Muscle of leg (tissue), 16 donors: ENCODE data around the gene LINC00632. TPM values are rescaled to one million over a fixed set of nuclear protein-coding genes. Genes with fewer than 3 reads are reported as not detected.
"Not testable (repeated sequence)": the region's sequence is repeated elsewhere in the genome, so short reads cannot be mapped to it uniquely, and the experiment has no call there.

ENCODE experiments used
- DNase-seq: peaks from one replicate; pipeline ENCODE4 v3.0.0; 2013
- H3K27ac ChIP-seq: one replicate; pipeline ENCODE4 v1.5.1; 2013; ENCODE audit warnings: mild to moderate bottlenecking, low read length, control low read depth
- H3K27me3 ChIP-seq: one replicate; pipeline ENCODE4 v1.6.1; 2013; ENCODE audit warnings: low read length; ENCODE audit not compliant: control insufficient read depth, insufficient read depth
- H3K36me3 ChIP-seq: one replicate; pipeline ENCODE4 v1.6.1; 2013; ENCODE audit warnings: low read length; ENCODE audit not compliant: control insufficient read depth, insufficient read depth
- H3K4me1 ChIP-seq: one replicate; pipeline ENCODE4 v1.6.1; 2013; ENCODE audit warnings: low read length; ENCODE audit not compliant: control insufficient read depth, insufficient read depth
- H3K4me3 ChIP-seq: one replicate; pipeline ENCODE4 v1.5.1; 2013; ENCODE audit warnings: low read length, control low read depth
- H3K9me3 ChIP-seq: replicated peaks from 2 replicates; pipeline ENCODE4 v1.6.1; 2013; ENCODE audit warnings: low read depth, low read length; ENCODE audit not compliant: control insufficient read depth
- WGBS: methylation state at CpG from one replicate; pipeline ENCODE4 v1.1.5; 2013; ENCODE audit warnings: missing lambda C conversion rate; ENCODE audit not compliant: insufficient coverage; 5-methylcytosine and 5-hydroxymethylcytosine counted together
- long read RNA-seq, 11 donors: transcript quantifications; one replicate each; lab custom pipeline, GENCODE V29; 2026
- polyA plus RNA-seq, 8 donors: library from polyadenylated mRNA; unstranded; fragments of 120-200 nt; gene quantifications; one replicate each; pipeline versions ENCODE4 v1.2.1 to v1.2.3, GENCODE V29; 2013; ENCODE audit warnings: inconsistent platforms in 1 of 8, low replicate concordance in 1 of 8; ENCODE audit not compliant: insufficient read length in 8 of 8, insufficient read depth in 1 of 8
- total RNA-seq: library from RNA; stranded (reverse); fragments of 120-200 nt; gene quantifications from one replicate; pipeline ENCODE4 v1.2.4, GENCODE V29; 2013

The LINC00632 gene
- 62.0 TPM for total RNA-seq
- 100 to 1,000 TPM in 1 of 8 donors, 10 to 100 TPM in 3, 1 to 10 TPM in 4; 7.5 to 113 (median 10.3) TPM for polyA plus RNA-seq
- long read RNA-seq, donor 1, partial matches to known transcripts, result 0 of 2 reads
- long read RNA-seq, donor 1, other reads (novel, unspliced or antisense), result 0 of 2 reads
- long read RNA-seq, donor 2, result 0 reads
- long read RNA-seq, donor 3, result 0 reads
- long read RNA-seq, donor 4, partial matches to known transcripts, result 0 of 1 reads
- long read RNA-seq, donor 4, other reads (novel, unspliced or antisense), result 0 of 1 reads
- long read RNA-seq, donor 5, partial matches to known transcripts, result 0 of 1 reads
- long read RNA-seq, donor 5, other reads (novel, unspliced or antisense), result 0 of 1 reads
- long read RNA-seq, donor 6, partial matches to known transcripts, result 0 of 2 reads
- long read RNA-seq, donor 6, other reads (novel, unspliced or antisense), result 0 of 2 reads
- long read RNA-seq, donor 7, partial matches to known transcripts, result 0 of 2 reads
- long read RNA-seq, donor 7, other reads (novel, unspliced or antisense), result 0 of 2 reads
- long read RNA-seq, donor 8, partial matches to known transcripts, result 0 of 4 reads
- long read RNA-seq, donor 8, other reads (novel, unspliced or antisense), result 0 of 4 reads
- long read RNA-seq, donor 9, partial matches to known transcripts, result 0 of 1 reads
- long read RNA-seq, donor 9, other reads (novel, unspliced or antisense), result 0 of 1 reads
- long read RNA-seq, donor 10, partial matches to known transcripts, result 0 of 3 reads
- long read RNA-seq, donor 10, other reads (novel, unspliced or antisense), result 0 of 3 reads
- long read RNA-seq, donor 11, partial matches to known transcripts, result 0 of 3 reads
- long read RNA-seq, donor 11, other reads (novel, unspliced or antisense), result 0 of 3 reads

DNA sequence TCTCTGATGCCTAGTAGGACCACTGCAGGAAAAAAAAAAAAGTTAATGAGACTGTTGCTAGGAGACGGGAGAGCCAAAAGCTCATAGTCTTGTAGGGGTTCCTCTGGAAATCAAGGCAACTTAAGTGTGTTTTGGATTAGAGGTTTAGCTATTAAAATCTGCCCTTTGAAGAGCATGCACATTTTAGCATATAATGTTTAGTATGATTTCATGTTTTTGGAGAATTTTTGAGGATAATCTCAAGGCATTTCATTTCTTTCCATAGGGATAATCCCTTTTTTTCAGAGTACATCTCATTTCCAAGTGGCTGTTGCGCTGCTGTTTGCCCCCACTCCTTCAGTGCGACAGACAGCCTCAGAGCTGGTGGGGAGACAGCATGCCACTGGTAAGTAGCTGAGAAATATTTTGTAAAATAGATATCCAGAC lies at the start of gene LINC00632:
Gene LINC00632, plus strand, starts transcription at position 339 of the 426 bp plus-strand sequence.
- Histone ChIP-seq H3K36me3 (no peaks in the 10 kb centered on the region), H3K4me1 (peaks cover 12% of the 10 kb centered on the region), H3K27me3 (no peaks in the 10 kb centered on the region), H3K4me3 (peak within 1 kb of the TSS; percentile 36), H3K27ac (peak within 1 kb of the TSS; percentile 47), H3K9me3 (no peaks in the 10 kb centered on the region)
- DNase-seq, result peak; percentile 51
- 43% methylated on average over 1 of the region's 3 CpGs for WGBS

DNA sequence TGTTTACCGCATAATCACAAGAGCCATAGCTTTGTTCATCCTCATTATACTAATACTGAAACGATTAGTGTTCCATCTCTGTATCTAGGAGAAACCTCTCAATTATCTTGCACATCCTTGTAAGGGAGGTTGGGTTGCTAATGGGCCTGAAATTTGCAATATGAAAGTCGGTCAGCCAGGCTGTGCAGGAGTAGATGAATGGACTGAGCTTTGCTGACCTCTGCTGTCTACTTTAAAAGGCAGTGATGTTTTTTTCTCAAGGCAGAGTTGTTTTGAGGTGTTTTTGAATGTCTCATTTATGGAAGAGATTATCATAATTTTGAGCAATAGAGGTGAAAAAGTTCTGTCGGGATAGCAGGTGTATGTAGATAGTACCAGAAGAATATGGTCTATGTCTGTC lies 47.9 kb upstream of the LINC00632 start:
- no peak overlapping the region for H3K27ac ChIP-seq
- no peaks in the 10 kb centered on the region for H3K36me3 ChIP-seq
- no peaks in the 10 kb centered on the region for H3K9me3 ChIP-seq
- no peaks in the 10 kb centered on the region for H3K4me1 ChIP-seq
- DNase-seq, result peak; percentile 1
- WGBS, result 30% methylated on average over 1 of the region's 4 CpGs
- no peak overlapping the region for H3K4me3 ChIP-seq
- no peaks in the 10 kb centered on the region for H3K27me3 ChIP-seq

DNA sequence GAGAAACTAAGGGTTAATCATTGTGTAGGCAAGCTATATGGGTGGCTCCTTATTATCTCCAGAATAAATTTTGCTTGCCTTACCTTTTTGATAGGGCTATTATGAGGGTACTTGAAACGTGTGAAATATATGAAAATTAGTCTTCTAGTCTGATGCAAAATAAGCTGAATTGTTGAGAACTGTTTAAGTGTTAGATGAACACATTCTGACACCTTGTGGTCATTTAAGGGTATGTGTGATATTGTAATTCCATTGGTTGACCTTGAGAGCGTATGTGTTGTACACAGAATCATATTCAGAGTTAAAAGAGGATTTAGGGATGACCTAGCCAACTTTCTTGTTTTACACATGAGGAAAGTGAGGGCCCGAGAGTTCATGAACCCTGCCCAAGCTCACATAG lies 44.6 kb upstream of the LINC00632 start:
- Histone ChIP-seq H3K9me3 (no peaks in the 10 kb centered on the region), H3K4me3 (no peak overlapping the region), H3K36me3 (no peaks in the 10 kb centered on the region), H3K27me3 (no peaks in the 10 kb centered on the region), H3K4me1 (no peaks in the 10 kb centered on the region), H3K27ac (no peak overlapping the region)
- no CpG with 5 or more reads among the region's 3 CpGs for WGBS
- DNase-seq, result peak; percentile 25

DNA sequence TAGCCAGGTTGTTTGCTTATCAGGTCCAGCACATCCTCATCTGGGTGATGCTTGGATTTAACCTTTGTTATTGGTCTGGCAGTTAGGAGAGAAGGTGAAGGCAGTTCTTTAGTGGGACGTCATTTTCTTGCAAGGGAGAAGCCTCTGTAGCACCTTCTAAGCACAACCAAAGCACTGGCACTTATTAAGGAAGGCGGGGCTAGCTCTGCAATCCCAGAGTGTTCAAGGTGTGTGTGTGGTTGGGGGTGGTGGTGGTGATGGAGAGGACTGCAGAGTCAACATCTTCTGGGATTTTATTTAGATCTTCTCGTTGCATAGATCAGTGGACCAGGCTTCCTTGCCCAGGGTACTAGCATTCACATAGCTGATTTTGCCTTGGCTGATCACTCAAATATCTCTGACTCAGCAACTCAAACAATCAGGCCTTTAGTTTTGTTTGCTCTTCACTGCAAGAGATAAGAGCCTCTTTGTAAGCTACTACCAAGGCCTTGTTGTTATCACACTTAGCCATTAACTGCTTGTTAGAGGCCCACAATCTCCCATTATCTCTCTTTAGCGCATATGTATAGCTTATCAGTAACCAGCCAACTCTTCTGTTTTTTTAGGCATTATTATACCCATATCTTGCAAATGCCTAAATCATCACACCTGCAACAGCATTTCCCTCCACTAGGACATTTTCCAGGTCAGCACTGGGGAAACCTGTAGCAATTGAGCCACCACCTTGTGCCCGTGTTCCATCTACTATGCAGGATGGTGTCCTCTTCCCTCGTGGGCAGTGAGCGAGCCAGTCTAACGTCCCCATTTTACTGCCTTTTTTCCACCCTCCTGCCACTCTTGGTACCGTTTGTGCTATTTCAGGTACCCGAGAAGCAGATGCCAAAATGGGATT lies 36.5 kb upstream of the LINC00632 start:
- DNase-seq, result no peak
- H3K4me1 ChIP-seq, result no peaks in the 10 kb centered on the region
- H3K36me3 ChIP-seq, result no peaks in the 10 kb centered on the region
- 68% methylated on average over 5 of the region's 10 CpGs for WGBS
- H3K9me3 ChIP-seq, result no peaks in the 10 kb centered on the region
- H3K4me3 ChIP-seq, result no peak overlapping the region
- no peak overlapping the region for H3K27ac ChIP-seq
- peaks cover 2% of the 10 kb centered on the region for H3K27me3 ChIP-seq

DNA sequence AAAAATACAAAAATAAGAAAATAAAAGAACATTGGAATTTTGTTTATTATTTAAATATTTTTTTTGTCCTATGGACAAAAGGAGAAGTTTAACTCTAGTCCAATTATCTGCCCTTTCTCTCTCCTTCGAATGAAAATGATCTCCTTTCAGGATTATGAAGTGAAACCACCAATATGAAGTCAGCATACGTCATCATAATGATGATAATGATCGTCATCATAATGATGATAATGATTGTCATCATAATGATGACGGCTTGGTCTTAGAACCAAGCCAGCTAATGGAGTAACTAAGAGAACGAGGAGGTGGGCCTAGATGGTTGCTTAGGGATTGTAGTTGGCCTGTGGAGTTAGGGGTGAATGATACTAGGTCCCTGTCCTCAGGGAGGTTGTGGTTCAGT lies 21.9 kb upstream of the LINC00632 start:
- H3K27me3 ChIP-seq, result no peaks in the 10 kb centered on the region
- WGBS, result 100% methylated on average over 3 of the region's 5 CpGs
- DNase-seq, result no peak
- H3K9me3 ChIP-seq, result no peaks in the 10 kb centered on the region
- H3K4me1 ChIP-seq, result no peaks in the 10 kb centered on the region
- no peak overlapping the region for H3K4me3 ChIP-seq
- no peak overlapping the region for H3K27ac ChIP-seq
- no peaks in the 10 kb centered on the region for H3K36me3 ChIP-seq

DNA sequence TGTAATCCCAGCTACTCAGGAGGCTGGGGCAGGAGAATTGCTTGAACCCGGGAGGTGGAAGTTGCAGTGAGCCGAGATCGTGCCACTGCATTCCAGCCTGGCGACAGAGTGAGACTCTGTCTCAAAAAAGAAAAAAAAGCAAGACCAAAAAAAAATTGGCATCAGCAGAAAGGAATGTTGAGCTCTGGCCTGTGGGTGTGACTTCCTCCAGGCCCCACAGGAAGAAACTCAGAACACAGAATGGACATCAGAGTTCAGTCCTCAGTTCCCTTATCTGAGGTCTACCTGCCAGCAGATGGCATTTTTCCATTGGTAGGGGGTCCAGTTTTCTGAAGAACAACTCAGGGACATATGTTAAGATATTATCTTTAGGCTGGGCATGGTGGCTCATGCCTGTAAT lies 18.0 kb upstream of the LINC00632 start:
- not testable (repeated sequence) for DNase-seq, H3K36me3 ChIP-seq, H3K9me3 ChIP-seq, H3K4me1 ChIP-seq, H3K4me3 ChIP-seq, H3K27me3 ChIP-seq, H3K27ac ChIP-seq
- 76% methylated on average over 4 of the region's 4 CpGs for WGBS

DNA sequence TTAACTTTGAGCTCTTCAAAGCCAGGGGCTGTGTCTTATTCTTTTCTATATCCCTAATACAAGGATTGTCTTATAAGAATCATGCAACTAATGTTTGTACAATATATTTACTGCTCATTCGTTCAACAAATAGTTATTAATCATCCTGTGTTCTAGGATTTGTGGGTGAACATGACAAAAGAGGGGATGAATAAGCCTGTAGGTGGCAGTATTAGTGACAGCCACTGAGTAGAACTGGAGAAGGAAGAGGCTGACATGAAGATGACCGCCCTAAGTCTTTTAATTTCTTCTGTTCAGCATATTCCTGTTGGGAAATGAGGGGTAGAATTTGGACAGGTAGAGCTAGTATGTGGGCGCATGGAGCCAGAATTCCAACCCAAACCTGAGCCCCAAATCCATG lies 11.9 kb upstream of the LINC00632 start:
- no peaks in the 10 kb centered on the region for H3K27me3 ChIP-seq
- H3K4me1 ChIP-seq, result no peaks in the 10 kb centered on the region
- no peaks in the 10 kb centered on the region for H3K36me3 ChIP-seq
- WGBS, result no CpG with 5 or more reads among the region's 3 CpGs
- no peak for DNase-seq
- H3K27ac ChIP-seq, result no peak overlapping the region
- H3K4me3 ChIP-seq, result no peak overlapping the region
- no peaks in the 10 kb centered on the region for H3K9me3 ChIP-seq

DNA sequence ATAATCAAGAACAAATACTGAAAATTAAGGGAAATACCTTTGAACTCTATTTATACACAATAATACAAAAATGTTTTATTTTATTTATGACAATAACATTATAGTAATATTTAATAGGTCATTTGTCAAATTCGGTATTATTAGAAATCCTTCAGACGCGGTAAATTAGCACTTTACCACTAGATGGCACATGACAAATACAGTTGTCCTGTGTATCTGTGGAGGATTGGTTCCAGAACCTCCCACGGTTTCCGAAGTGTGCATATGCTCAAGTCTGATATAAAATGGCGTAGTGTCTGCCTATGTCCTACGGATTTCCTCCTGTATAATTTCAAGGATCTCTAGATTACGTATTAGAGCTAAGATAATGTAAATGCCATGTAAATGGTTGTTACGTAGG lies 8.1 kb upstream of the LINC00632 start:
- H3K4me1 ChIP-seq, result no peaks in the 10 kb centered on the region
- H3K36me3 ChIP-seq, result no peaks in the 10 kb centered on the region
- H3K27me3 ChIP-seq, result no peaks in the 10 kb centered on the region
- no peak overlapping the region for H3K4me3 ChIP-seq
- H3K9me3 ChIP-seq, result no peaks in the 10 kb centered on the region
- no peak overlapping the region for H3K27ac ChIP-seq
- no CpG with 5 or more reads among the region's 9 CpGs for WGBS
- DNase-seq, result peak; percentile 64

DNA sequence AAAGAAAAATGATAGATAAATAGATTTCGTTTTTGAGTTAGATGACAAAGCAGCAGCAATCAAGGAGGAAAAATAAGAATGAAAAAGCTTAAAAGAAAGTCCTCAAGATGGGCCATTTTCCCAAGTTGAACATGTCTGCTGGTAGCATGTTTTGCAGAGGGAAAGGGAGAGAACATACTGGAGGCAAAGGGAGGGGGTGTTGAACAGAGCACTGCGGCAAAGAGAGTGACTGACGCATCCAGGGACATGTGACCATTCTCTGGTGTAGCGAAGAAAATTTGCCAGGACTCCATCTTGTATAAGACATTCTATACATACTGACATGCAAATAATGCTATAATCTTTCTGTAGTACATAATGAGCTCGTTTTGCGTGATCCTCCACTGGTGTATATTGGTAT lies 1.2 kb downstream of the LINC00632 start:
- H3K36me3 ChIP-seq, result no peaks in the 10 kb centered on the region
- peak overlapping the region; percentile 47 for H3K27ac ChIP-seq
- no peaks in the 10 kb centered on the region for H3K27me3 ChIP-seq
- no peaks in the 10 kb centered on the region for H3K9me3 ChIP-seq
- 18% methylated on average over 1 of the region's 6 CpGs for WGBS
- H3K4me1 ChIP-seq, result peaks cover 12% of the 10 kb centered on the region
- DNase-seq, result peak; percentile 90
- H3K4me3 ChIP-seq, result peak overlapping the region; percentile 36
